Activated naive CD4-positive, alpha-beta T cell treated with anti-CD3 and anti-CD28 coated beads, Interleukin-2, amount 50 U/mL, for 24 hours (primary cell): Measurements from ENCODE around the gene CCL25.
"Not testable (repeated sequence)": the region's sequence is repeated elsewhere in the genome, so short reads cannot be mapped to it uniquely, and the experiment has no call there.

Source experiments
- H3K27ac Mint-ChIP-seq: one replicate; pipeline ENCODE4 v1.8.0; 2021; ENCODE audit warnings: mild to moderate bottlenecking, mixed read lengths
- H3K27me3 Mint-ChIP-seq: one replicate; pipeline ENCODE4 v1.8.0; 2021; ENCODE audit warnings: mixed read lengths
- H3K36me3 Mint-ChIP-seq: one replicate; pipeline ENCODE4 v1.8.0; 2021; ENCODE audit warnings: mixed read lengths
- H3K4me1 Mint-ChIP-seq: one replicate; pipeline ENCODE4 v1.8.0; 2021; ENCODE audit warnings: mixed read lengths
- H3K4me3 Mint-ChIP-seq: one replicate; pipeline ENCODE4 v1.8.0; 2021; ENCODE audit warnings: mild to moderate bottlenecking, mixed read lengths
- H3K9me3 Mint-ChIP-seq: one replicate; pipeline ENCODE4 v1.8.0; 2021; ENCODE audit warnings: mixed read lengths

Gene CCL25

GRCh38 chr19:8052464-8052859 lies at the start of gene CCL25:
CCL25 (plus strand) TSS chr19:8052760; CDS start chr19:8053050, 290 bp downstream.
- Mint-ChIP-seq H3K27ac (peak within 1 kb of the TSS; percentile 0), H3K27me3 (no peaks in the 10 kb centered on the region), H3K9me3 (no peaks in the 10 kb centered on the region), H3K4me3 (no peak within 1 kb of the TSS), H3K36me3 (peaks cover 1% of the 10 kb centered on the region), H3K4me1 (peaks cover 14% of the 10 kb centered on the region)

- H3K4me1 Mint-ChIP-seq = peaks cover 49% of the 10 kb centered on the region
- peak overlapping the region; percentile 96 for H3K4me3 Mint-ChIP-seq
- peaks cover 2% of the 10 kb centered on the region for H3K36me3 Mint-ChIP-seq
- no peaks in the 10 kb centered on the region for H3K27me3 Mint-ChIP-seq
- H3K27ac Mint-ChIP-seq = no peak overlapping the region
- H3K9me3 Mint-ChIP-seq = no peaks in the 10 kb centered on the region
Measured at GRCh38 chr19:8004001-8004400, 48.6 kb upstream of the CCL25 start.

GRCh38 chr19:8004723-8005513 lies 47.6 kb upstream of the CCL25 start:
- H3K4me3 Mint-ChIP-seq = peak overlapping the region; percentile 96
- peaks cover 2% of the 10 kb centered on the region for H3K36me3 Mint-ChIP-seq
- H3K27me3 Mint-ChIP-seq = no peaks in the 10 kb centered on the region
- peak overlapping the region; percentile 62 for H3K27ac Mint-ChIP-seq
- H3K9me3 Mint-ChIP-seq = no peaks in the 10 kb centered on the region
- peaks cover 44% of the 10 kb centered on the region for H3K4me1 Mint-ChIP-seq

- no peaks in the 10 kb centered on the region for H3K27me3 Mint-ChIP-seq
- H3K36me3 Mint-ChIP-seq = peaks cover 2% of the 10 kb centered on the region
- peak within 1 kb of the TSS; percentile 65 for H3K27ac Mint-ChIP-seq
- peaks cover 37% of the 10 kb centered on the region for H3K4me1 Mint-ChIP-seq
- peak within 1 kb of the TSS; percentile 96 for H3K4me3 Mint-ChIP-seq
- H3K9me3 Mint-ChIP-seq = no peaks in the 10 kb centered on the region
Measured at GRCh38 chr19:8005534-8006256, 46.9 kb upstream of the CCL25 start, which contains the start of gene ELAVL1. ELAVL1 (minus strand) TSS chr19:8005641; CDS start chr19:7991815, 13,826 bp downstream.

- Mint-ChIP-seq H3K36me3 (no peaks in the 10 kb centered on the region), H3K4me3 (no peak overlapping the region), H3K9me3 (no peaks in the 10 kb centered on the region), H3K4me1 (peaks cover 9% of the 10 kb centered on the region), H3K27me3 (no peaks in the 10 kb centered on the region), H3K27ac (no peak overlapping the region)
Measured at GRCh38 chr19:8017808-8018207, 34.8 kb upstream of the CCL25 start.

- Mint-ChIP-seq H3K27ac (no peak overlapping the region), H3K9me3 (no peaks in the 10 kb centered on the region), H3K4me1 (peaks cover 9% of the 10 kb centered on the region), H3K27me3 (no peaks in the 10 kb centered on the region), H3K36me3 (no peaks in the 10 kb centered on the region), H3K4me3 (no peak overlapping the region)
Measured at GRCh38 chr19:8020681-8021080, 31.9 kb upstream of the CCL25 start.

- Mint-ChIP-seq H3K4me1 (peaks cover 9% of the 10 kb centered on the region), H3K9me3 (no peaks in the 10 kb centered on the region), H3K27ac (no peak overlapping the region), H3K27me3 (no peaks in the 10 kb centered on the region), H3K36me3 (no peaks in the 10 kb centered on the region), H3K4me3 (no peak overlapping the region)
Measured at GRCh38 chr19:8021374-8021773, 31.2 kb upstream of the CCL25 start.

- Mint-ChIP-seq H3K36me3 (no peaks in the 10 kb centered on the region), H3K9me3 (no peaks in the 10 kb centered on the region), H3K27me3 (no peaks in the 10 kb centered on the region), H3K27ac (no peak overlapping the region), H3K4me3 (no peak overlapping the region), H3K4me1 (peaks cover 9% of the 10 kb centered on the region)
Measured at GRCh38 chr19:8022275-8022674, 30.3 kb upstream of the CCL25 start.

GRCh38 chr19:8023371-8023770 lies 29.2 kb upstream of the CCL25 start:
- no peaks in the 10 kb centered on the region for H3K27me3 Mint-ChIP-seq
- no peaks in the 10 kb centered on the region for H3K4me1 Mint-ChIP-seq
- no peaks in the 10 kb centered on the region for H3K9me3 Mint-ChIP-seq
- H3K27ac Mint-ChIP-seq = no peak overlapping the region
- no peak overlapping the region for H3K4me3 Mint-ChIP-seq
- no peaks in the 10 kb centered on the region for H3K36me3 Mint-ChIP-seq

- not testable (repeated sequence) for H3K4me3 Mint-ChIP-seq, H3K27me3 Mint-ChIP-seq, H3K9me3 Mint-ChIP-seq
Measured at GRCh38 chr19:8024256-8024655, 28.3 kb upstream of the CCL25 start.

GRCh38 chr19:8025316-8025715 lies 27.2 kb upstream of the CCL25 start:
- Mint-ChIP-seq H3K4me1 (no peaks in the 10 kb centered on the region), H3K9me3 (no peaks in the 10 kb centered on the region), H3K27me3 (no peaks in the 10 kb centered on the region), H3K27ac (no peak overlapping the region), H3K4me3 (no peak overlapping the region), H3K36me3 (no peaks in the 10 kb centered on the region)

More at GRCh38 chr19:8024256-8024655, 28.3 kb upstream of the CCL25 start:
- not testable (repeated sequence) for H3K4me1 Mint-ChIP-seq, H3K27ac Mint-ChIP-seq, H3K36me3 Mint-ChIP-seq

- no peak overlapping the region for H3K27ac Mint-ChIP-seq
- no peaks in the 10 kb centered on the region for H3K36me3 Mint-ChIP-seq
- H3K4me1 Mint-ChIP-seq = no peaks in the 10 kb centered on the region
- no peaks in the 10 kb centered on the region for H3K27me3 Mint-ChIP-seq
- no peak overlapping the region for H3K4me3 Mint-ChIP-seq
- no peaks in the 10 kb centered on the region for H3K9me3 Mint-ChIP-seq
Measured at GRCh38 chr19:8028951-8029491, 23.5 kb upstream of the CCL25 start.

- no peaks in the 10 kb centered on the region for H3K36me3 Mint-ChIP-seq
- H3K4me1 Mint-ChIP-seq = no peaks in the 10 kb centered on the region
- no peak overlapping the region for H3K27ac Mint-ChIP-seq
- H3K4me3 Mint-ChIP-seq = no peak overlapping the region
- peaks cover 2% of the 10 kb centered on the region for H3K27me3 Mint-ChIP-seq
- H3K9me3 Mint-ChIP-seq = no peaks in the 10 kb centered on the region
Measured at GRCh38 chr19:8030960-8031359, 21.6 kb upstream of the CCL25 start.

- H3K27me3 Mint-ChIP-seq, H3K27ac Mint-ChIP-seq, H3K4me1 Mint-ChIP-seq, H3K36me3 Mint-ChIP-seq, H3K9me3 Mint-ChIP-seq, H3K4me3 Mint-ChIP-seq: not testable (repeated sequence)
Measured at GRCh38 chr19:8033287-8034177, 19.0 kb upstream of the CCL25 start.

GRCh38 chr19:8034178-8034525 lies 18.4 kb upstream of the CCL25 start:
- H3K27ac Mint-ChIP-seq = no peak overlapping the region
- peaks cover 4% of the 10 kb centered on the region for H3K27me3 Mint-ChIP-seq
- no peak overlapping the region for H3K4me3 Mint-ChIP-seq
- H3K4me1 Mint-ChIP-seq = no peaks in the 10 kb centered on the region
- no peaks in the 10 kb centered on the region for H3K9me3 Mint-ChIP-seq
- H3K36me3 Mint-ChIP-seq = no peaks in the 10 kb centered on the region
